ENCODE data around the gene RFC5. TPM values are rescaled to one million over a fixed set of nuclear protein-coding genes. Genes with fewer than 3 reads are reported as not detected.

Gene RFC5
- total RNA-seq, 1 donor from 2014 or later: 12.4 TPM

DNA sequence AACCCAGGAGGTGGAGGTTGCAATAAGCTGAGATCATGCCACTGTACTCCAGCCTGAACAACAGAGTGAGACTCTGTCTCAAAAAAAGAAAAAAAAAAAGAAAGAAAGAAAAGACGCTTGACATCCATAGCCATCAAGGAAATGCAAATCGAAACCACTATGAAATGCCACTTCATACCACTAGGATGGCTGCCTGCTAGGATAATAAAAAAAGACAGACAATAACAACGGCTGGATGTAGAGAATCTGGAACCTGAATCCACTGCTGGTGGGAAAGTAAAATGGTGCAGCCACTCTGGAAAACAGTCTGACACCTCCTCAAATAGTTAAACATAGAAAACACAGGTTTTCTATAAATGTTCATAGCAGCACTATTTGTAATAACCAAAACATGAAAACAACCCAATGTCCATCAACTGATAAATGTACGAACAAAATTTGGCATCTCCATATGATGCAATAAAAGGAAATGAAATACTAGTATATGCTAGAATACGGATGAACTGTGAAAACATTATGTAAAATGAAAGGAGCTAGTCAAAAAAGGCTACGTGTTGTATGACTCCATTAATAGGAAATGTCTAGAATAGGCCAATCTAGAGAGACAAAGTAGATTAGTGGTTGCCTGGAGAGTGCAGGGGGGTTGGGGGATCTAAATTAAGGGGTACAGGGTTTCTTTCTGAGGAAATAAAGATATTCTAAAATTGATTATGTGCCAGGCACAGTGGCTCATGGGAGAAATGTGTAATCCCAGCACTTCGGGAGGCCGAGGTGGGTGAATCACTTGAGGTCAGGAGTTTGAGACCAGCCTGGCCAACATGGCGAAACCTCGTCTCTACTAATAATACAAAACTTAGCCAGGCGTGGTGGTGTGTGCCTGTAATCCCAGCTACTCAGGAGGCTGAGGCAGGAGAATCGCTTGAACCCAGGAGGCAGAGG is 34.7 kb downstream of the RFC5 start:
- DNase-seq (ENCODE audit: low read depth): no peak

GRCh38 chr12:118052324-118053070 is 36.0 kb downstream of the RFC5 start:
- DNase-seq (ENCODE audit: low read depth): peak; percentile 98

DNA sequence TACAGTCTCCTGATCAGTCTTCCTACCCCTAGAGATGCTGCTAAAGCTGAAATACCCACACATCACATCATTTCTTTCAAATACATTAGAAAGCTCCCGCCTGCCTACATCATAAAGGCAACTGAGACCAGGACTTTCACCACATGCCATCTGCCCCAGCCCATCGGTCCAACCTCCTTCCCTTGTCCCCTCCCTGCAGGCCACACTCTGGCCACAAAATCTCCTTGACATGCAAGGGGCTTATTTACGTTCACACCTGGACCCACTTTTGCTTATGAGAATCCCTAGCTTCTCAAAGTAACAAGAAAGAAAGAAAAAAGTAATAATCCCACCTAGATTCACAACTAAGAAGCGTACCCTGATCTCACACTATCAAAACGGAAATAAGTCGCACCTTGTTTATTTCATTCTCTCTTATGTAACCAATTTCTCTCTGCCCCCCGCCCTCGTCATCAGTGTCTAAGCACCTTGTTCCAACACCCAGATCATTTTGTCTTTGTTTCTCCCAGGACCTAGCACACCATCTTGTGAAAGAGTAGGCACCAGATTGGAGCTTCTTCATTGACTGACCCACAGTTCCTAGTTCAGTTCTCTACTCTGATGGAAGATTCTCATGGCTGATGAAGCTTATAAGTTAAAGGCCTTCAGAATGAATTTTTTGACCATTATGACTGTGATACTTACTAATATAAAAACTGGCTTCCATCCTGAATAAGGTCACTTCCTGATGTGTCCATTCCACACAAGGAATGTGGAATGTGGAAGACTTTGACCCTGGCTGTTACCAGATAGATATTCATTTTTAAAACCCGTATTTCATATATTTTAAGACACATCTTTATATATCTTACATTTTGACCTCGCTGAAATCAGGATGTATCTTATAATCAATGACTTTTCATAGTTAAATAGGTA is 36.8 kb downstream of the RFC5 start:
- no peak for DNase-seq (ENCODE audit: low read depth)

DNA sequence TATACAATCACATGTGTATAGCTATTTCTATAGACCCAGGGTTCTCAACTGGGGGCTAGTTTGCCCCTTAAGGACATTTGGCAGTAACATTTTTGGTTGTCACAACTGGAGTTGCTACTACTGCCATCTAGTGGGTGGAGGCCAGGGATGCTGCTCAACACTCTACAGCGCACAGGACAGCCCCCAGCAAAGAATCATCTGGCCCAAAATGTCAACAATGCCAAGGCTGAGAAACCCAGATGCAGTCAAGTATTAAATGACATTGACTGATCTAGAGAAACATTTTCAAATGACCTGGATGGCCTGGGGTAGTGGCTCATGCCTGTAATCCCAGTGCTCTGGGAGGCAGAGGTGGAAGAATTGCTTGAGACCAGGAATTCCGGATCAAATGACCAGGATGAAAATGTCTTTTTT is 38.6 kb downstream of the RFC5 start:
- DNase-seq (ENCODE audit: low read depth): peak; percentile 75

DNA sequence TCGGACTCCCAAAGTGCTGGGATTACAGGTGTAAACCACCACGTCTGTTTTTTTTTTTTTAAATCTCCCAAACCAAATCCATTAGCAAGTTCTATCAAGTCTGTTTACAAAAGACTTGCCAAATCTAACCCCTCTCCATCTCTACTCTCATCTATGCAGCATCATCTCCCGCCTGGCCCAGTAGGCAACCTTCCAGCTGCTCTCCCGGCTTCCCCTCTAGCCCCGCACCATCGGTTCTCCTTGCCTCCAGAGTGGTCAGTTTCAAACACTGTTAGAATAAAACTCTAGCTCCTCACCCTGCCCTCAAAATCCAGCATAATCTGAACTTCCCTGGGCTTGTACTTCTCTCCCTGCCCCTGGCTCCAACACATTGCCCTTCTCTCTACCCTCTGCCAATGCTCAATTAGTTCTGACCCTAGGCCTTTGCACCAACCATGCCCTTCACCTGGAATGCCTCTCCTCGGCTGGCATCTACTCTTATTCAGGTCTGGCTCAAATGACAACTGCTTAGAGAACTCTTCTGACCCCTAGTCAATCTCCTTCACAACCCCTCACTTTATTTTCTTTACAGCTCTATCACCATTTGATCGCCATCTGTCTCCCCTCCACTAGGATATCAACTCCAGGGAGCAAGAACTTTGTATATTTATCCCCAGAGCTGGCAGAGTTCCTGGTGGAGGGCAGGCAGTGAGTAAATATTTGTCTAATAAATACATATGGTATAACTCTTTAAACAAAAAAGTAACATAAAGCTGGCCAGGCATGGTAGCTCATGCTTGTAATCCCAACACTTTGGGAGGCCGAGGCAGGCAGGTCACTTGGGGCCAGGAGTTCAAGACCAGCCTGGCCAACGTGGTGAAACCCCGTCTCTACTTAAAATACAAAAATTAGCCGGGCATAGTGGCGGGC is 39.6 kb downstream of the RFC5 start:
- no peak for DNase-seq (ENCODE audit: low read depth)

- no peak for DNase-seq (ENCODE audit: low read depth)
Observed at GRCh38 chr12:118058227-118058626, 41.7 kb downstream of the RFC5 start.

DNA sequence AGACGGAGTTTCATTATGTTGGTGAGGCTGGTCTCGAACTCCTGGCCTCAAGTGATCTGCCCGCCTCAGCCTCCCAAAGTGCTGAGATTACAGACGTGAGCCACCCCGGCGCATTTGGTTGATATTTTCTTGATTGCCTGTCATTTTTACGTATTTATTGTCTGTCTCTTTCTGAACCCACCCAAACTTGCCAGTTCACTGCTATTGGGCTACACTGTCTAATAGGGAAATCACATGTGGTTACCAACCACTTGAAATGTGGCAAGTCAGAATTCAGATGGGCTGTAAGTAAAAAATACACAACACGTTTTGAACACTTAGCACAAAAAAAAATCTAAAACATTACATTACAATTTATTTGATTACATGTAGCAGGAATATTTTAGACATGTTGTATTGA is 42.4 kb downstream of the RFC5 start:
- no peak for DNase-seq (ENCODE audit: low read depth)

DNA sequence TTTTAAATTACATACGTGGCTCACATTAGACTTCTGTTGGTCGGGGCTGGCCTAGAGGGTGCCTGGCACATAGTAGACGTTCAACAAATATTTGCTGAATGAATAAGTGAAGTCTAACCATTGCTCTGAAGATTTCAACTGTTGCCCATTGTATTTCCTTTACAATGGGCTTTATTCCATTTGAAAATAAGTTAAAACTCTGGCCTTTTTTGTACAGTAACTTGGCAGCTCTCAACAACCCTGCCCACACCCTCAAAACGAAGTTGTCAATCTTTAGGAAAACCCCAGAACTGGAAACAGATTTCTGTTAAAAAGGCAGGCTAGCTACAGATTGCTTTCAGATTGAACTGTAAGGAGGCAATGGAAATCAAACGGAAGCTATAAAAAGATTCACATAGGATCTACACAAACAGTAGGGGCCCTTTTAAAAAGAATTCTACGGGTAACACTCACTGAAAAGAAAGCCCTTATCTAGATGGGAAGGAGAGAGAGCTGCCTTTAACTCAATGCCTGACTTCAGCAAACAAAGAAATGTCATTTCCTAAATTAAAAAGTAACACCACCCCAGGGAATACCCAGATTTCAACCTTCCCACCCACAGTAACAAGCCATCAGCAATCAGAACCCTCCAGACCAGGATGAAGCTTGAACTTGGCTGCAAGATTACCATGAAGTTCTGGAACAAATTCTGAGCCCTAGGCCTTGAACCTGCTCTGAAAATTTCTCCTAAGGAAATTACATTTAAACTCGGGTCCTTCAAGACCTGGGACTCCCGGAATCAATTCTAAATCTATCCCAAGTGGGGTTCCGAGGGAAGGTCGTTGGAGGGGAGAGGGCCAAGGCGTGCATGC is 43.1 kb downstream of the RFC5 start:
- DNase-seq (ENCODE audit: low read depth): no peak

GRCh38 chr12:118060301-118061010 is 44.0 kb downstream of the RFC5 start:
- DNase-seq (ENCODE audit: low read depth): no peak

- no peak for DNase-seq (ENCODE audit: low read depth)
Observed at GRCh38 chr12:118061011-118061872, 44.7 kb downstream of the RFC5 start, which contains the start of gene WSB2. Gene WSB2, minus strand, starts transcription at chr12:118061179. Its CDS starts 131 bp downstream, at chr12:118061048.

DNA sequence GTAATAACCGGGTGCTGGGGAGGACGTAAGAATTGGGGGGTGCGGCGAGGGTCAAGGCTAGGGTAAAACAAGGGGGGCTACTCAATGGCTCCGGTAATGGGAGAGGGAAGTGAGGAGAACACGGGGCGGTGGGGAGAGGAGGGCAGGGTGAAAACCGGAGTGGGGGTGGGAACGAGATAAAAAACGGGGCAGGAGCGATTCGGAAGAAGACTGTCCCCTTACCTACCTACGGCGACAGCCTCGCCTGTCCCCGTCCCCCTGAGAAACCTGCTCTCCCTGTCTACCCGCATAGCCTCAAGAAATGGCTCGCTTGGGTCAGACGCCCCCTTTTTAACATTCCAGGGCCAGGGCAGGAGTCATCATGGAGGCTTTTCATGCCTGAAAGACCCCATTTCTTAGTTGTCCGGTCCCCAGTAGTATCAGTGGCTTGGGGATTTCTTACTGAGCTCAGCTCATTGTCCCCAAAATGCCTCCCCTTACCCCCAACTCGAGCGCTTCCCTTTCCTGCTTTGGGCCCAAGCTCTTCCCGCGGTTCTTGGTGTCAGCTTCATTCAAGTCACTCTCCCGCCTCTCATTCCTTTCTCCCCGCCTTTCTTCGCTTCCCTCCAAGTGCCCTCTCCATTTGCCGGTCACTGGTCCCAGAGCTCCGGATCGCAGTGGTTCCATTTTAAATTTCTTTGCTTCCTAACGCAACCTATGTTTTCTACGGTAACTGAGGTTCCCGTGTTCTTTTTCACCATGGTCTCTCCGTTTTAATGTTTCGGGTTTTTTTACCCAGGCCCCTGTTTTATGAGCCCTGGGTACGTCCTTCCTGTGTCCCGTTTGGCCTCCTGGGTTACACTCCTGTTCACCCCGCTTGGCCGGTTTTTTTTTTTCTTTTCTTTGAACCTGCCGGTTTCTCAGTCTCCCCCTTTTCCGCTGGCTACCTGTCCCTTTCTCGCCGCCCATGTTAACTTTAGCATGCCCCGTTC is 45.7 kb downstream of the RFC5 start:
- peak; percentile 52 for DNase-seq (ENCODE audit: low read depth)

GRCh38 chr12:118063576-118064391 is 47.3 kb downstream of the RFC5 start:
- no peak for DNase-seq (ENCODE audit: low read depth)

- DNase-seq (ENCODE audit: low read depth): no peak
Observed at GRCh38 chr12:118064608-118065007, 48.1 kb downstream of the RFC5 start.

- no peak for DNase-seq (ENCODE audit: low read depth)
Observed at GRCh38 chr12:118065380-118065779, 48.9 kb downstream of the RFC5 start.

DNA sequence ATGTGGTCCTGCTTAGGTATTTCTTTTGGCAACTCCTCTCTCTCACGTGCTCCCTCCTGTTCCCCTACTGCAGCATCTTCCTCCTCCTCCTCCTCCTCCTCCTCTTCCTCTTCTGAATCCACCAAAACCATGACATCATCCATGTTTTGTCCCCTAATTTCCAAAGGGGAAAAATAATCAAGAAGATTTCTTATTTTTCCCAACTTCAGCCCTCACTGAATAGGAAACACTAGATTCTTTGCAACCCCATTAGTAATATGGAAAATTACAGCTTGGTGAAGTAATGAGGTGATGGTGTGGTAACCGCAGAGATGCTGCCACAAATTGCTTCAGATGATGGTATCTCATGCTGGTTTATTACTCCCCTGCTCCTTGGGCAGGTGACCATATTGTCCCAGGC is 51.9 kb downstream of the RFC5 start:
- DNase-seq (ENCODE audit: low read depth): no peak

DNA sequence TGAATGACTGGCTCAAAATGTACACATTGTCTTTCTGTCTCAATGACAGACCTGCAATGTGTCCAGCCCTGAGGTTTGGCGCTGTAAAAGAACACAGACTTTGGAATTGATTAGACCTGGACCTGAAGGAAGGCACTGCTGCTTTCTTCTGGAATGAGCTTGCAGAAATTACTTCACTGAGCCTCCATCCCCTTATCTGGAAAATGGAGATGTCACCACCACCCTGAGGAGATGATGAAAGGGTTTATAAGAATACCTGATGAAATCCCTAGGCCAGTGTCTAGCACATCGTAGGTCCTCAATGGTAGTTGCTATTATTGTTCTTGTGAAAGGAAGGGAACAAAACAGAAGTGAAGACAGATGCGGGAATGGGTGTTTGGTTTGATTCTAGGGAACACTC is 54.1 kb downstream of the RFC5 start:
- no peak for DNase-seq (ENCODE audit: low read depth)

Data from renal cortical epithelial cell (primary cell).